HepG2 (cell line): ENCODE data around the gene RFX2.

Experiments used
- CTCF ChIP-seq: sonication (generic); formaldehyde crosslinking; IDR thresholded peaks from 2 replicates; pipeline ENCODE4 v1.5.0; 2020; ENCODE audit warnings: mild to moderate bottlenecking, missing genetic modification reagents, moderate library complexity
- FOXM1 ChIP-seq: sonication (generic); formaldehyde crosslinking; IDR thresholded peaks from 2 replicates; pipeline ENCODE4 v1.5.0; 2020; ENCODE audit warnings: missing genetic modification reagents
- NFE2L1 ChIP-seq: sonication (generic); formaldehyde crosslinking; IDR thresholded peaks from 2 replicates; pipeline ENCODE4 v1.4.0; 2020; ENCODE audit warnings: missing genetic modification reagents, mild to moderate bottlenecking, borderline replicate concordance
- NR0B2 ChIP-seq: sonication (generic); formaldehyde crosslinking; IDR thresholded peaks from 2 replicates; pipeline ENCODE4 v1.4.0; 2020; ENCODE audit warnings: mild to moderate bottlenecking, missing genetic modification reagents
- SIN3A ChIP-seq: IDR thresholded peaks from 2 replicates; pipeline ENCODE4 v1.6.1; 2011; ENCODE audit warnings: low read depth, mild to moderate bottlenecking, control low read depth, low read length, borderline replicate concordance
- TBL1XR1 ChIP-seq: fragments of 150-350 bp; IDR thresholded peaks from 2 replicates; pipeline ENCODE4 v1.6.1; 2014; ENCODE audit warnings: borderline replicate concordance, low read length; ENCODE audit not compliant: partially characterized antibody
- TF ChIP-seq, protein P1 (sequence below): sonication (generic); formaldehyde crosslinking; IDR thresholded peaks from 2 replicates; pipeline ENCODE4 v1.4.0; 2020; ENCODE audit warnings: missing genetic modification reagents
- TF ChIP-seq, protein P2 (sequence below): sonication (generic); formaldehyde crosslinking; IDR thresholded peaks from 2 replicates; pipeline ENCODE4 v1.4.0; 2020; ENCODE audit warnings: missing genetic modification reagents

DNA sequence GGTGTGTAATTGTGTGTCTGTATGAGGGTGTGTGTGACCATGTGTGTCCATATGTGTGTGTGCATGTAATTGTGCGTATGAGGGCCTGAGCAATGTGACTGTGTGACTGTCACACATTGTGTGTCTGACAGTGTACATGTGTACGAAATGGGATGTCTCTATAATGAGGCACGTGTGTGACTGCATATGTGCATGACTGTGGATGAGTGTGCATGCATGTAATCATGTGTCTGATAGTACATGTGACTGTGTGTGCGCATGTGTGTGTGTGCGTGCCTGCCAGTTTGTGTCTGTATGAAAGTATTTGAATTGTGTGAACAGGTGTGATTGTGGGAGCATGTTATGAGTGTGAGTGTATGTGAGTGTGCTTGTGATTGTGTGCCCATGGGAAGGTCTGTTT is 22.9 kb upstream of the RFX2 start:
- TF ChIP-seq, protein P1, sequence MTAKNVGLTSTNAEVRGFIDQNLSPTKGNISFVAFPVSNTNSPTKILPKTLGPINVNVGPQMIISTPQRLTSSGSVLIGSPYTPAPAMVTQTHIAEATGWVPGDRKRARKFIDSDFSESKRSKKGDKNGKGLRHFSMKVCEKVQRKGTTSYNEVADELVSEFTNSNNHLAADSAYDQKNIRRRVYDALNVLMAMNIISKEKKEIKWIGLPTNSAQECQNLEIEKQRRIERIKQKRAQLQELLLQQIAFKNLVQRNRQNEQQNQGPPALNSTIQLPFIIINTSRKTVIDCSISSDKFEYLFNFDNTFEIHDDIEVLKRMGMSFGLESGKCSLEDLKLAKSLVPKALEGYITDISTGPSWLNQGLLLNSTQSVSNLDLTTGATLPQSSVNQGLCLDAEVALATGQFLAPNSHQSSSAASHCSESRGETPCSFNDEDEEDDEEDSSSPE (CRISPR knock-in tag) = no peak
- no peak for TF ChIP-seq NFE2L1 (CRISPR knock-in tag)
- TF ChIP-seq CTCF = no peak
- no peak for TF ChIP-seq FOXM1
- TF ChIP-seq TBL1XR1 = no peak
- no peak for TF ChIP-seq SIN3A
- TF ChIP-seq, protein P2, sequence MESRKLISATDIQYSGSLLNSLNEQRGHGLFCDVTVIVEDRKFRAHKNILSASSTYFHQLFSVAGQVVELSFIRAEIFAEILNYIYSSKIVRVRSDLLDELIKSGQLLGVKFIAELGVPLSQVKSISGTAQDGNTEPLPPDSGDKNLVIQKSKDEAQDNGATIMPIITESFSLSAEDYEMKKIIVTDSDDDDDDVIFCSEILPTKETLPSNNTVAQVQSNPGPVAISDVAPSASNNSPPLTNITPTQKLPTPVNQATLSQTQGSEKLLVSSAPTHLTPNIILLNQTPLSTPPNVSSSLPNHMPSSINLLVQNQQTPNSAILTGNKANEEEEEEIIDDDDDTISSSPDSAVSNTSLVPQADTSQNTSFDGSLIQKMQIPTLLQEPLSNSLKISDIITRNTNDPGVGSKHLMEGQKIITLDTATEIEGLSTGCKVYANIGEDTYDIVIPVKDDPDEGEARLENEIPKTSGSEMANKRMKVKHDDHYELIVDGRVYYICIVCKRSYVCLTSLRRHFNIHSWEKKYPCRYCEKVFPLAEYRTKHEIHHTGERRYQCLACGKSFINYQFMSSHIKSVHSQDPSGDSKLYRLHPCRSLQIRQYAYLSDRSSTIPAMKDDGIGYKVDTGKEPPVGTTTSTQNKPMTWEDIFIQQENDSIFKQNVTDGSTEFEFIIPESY (CRISPR knock-in tag) = no peak
- TF ChIP-seq NR0B2 (CRISPR knock-in tag) = no peak
